NT2/D1 (cell line): ENCODE measurements around the gene RHOV.

ENCODE experiments used
- DNase-seq: peaks from one replicate; pipeline ENCODE4 v3.0.0-alpha.2; 2011; ENCODE audit warnings: low read depth, low spot score
- H3K27me3 ChIP-seq: 2 replicates; pipeline ENCODE4 v1.6.0; 2011; ENCODE audit warnings: mild to moderate bottlenecking; ENCODE audit not compliant: insufficient read length, insufficient read depth
- H3K36me3 ChIP-seq: 2 replicates; pipeline ENCODE4 v1.6.1; 2011; ENCODE audit warnings: mild to moderate bottlenecking, low read length, mixed read lengths; ENCODE audit not compliant: insufficient read depth, insufficient read length
- H3K4me1 ChIP-seq: 2 replicates; pipeline ENCODE4 v1.5.1; 2011; ENCODE audit not compliant: insufficient read depth, insufficient read length
- H3K4me3 ChIP-seq: 2 replicates; pipeline ENCODE4 v1.5.1; 2011; ENCODE audit warnings: low read depth; ENCODE audit not compliant: insufficient read length
- H3K9ac ChIP-seq: 2 replicates; pipeline ENCODE4 v1.6.0; 2011; ENCODE audit warnings: low read depth; ENCODE audit not compliant: insufficient read length
- H3K9me3 ChIP-seq: 2 replicates; pipeline ENCODE4 v1.5.1; 2011; ENCODE audit warnings: mild to moderate bottlenecking, low read length; ENCODE audit not compliant: insufficient read depth
- SUZ12 ChIP-seq: IDR thresholded peaks from 2 replicates; pipeline ENCODE4 v1.6.1; 2011; ENCODE audit not compliant: insufficient read length, insufficient read depth; ENCODE audit errors: extremely low read depth
- YY1 ChIP-seq: IDR thresholded peaks from 2 replicates; pipeline ENCODE4 v1.6.1; 2011; ENCODE audit not compliant: insufficient read length, insufficient read depth
- ZNF274 ChIP-seq: IDR thresholded peaks from 2 replicates; pipeline ENCODE4 v1.6.1; 2011; ENCODE audit warnings: mild to moderate bottlenecking, low read depth, low read length

Gene RHOV

DNA sequence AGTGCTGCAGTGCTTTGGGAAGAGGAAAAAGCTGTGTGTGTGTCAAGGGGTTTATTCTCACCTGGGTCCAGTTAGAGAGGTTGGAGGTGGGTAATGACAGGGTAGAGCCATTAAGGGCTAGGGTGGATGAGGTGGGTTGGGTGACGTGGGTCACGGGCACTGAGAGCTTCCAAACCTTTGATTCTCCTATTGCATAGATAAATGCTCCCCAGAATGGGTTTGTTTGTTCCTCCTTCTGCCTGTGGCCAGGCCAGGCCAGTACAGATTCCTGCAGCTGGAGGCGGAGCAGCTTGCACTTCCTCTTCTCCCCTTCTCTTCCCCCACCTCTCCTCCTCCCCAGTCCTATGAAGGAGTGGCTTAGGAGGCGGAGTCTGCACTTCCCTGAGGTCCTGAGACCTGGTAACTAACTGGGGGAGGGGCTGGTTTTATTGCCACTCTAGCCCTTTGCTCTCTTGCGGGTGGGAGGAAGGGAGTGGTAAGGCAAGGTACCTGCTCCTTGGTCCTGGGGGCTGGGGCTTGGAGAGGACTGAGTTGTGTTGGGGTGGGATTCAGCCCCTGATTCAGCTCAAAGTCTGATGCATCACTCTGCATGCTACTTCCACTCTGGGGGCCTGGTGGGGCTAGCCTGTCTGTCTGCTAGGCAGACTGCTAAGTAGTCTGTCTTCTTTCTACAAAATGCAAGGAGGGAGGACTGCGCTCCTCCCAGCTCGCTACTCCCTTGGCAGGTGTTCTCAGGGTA is 26.6 kb downstream of the RHOV start:
- DNase-seq, result peak; percentile 36
- Histone ChIP-seq H3K27me3 (peaks cover 23% of the 10 kb centered on the region), H3K36me3 (peaks cover 6% of the 10 kb centered on the region), H3K9ac (no peak overlapping the region), H3K9me3 (no peaks in the 10 kb centered on the region), H3K4me1 (peaks cover 18% of the 10 kb centered on the region), H3K4me3 (no peak overlapping the region)
- no peak for TF ChIP-seq YY1
- no peak for TF ChIP-seq ZNF274
- TF ChIP-seq SUZ12, result no peak

DNA sequence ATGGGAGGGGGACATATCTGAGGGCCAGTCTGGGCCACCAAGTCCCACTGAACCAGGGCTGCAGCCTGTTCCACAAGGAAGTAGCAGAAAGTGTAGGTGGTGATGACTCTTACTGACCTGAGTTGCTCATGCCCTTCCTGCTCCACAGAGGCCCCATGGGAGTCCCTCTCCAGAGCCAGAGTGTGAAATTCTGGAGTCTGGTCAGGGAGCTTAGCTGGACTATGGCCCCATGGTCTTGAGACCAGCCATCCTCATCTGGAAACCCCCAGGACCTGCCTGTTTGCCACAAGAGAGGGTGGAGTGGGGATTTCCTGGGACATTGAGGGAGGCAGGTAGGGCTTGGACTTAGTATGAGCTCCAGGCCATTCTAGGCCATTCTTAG is 27.2 kb downstream of the RHOV start:
- TF ChIP-seq ZNF274 (no peak), SUZ12 (no peak), YY1 (no peak)
- Histone ChIP-seq H3K9ac (no peak overlapping the region), H3K9me3 (no peaks in the 10 kb centered on the region)

DNA sequence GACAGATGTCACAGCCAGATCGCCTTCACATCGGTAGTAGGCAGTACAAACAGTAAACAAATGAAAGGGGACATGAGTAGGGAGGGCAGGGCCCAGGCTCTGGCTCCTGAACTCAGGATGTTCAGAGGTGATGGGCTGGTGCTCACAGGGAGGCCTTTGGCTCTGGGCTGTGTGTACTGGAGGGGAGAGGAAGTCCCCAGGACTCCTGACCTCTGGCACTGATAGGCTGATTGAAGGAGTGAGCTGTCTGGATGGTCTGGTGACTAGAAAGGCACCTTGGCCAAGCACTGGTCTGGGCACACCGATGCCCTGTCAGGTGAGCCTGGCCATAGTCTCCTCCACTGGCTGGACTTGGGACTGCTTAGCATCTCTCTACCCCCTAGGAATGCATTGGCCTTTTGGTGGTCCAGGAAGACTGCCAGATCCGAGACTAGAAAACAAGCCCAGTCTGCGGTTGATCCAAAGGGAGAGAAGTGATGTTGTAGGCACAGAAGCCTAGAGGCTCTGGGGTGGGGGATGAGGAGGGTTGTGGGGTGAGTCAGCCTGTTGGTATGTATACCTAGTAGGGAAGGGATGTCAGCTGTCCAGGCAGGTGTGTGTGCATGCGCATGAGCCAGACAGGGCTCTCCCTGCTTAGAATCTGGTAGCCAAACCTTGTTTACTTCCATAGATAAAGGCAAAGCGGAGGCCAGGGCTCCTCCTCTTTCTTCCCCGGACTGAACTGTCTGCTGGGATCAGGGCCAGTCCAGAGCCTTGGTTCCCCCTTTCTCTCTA is 28.3 kb downstream of the RHOV start:
- no peak for TF ChIP-seq SUZ12
- Histone ChIP-seq H3K4me1 (peaks cover 18% of the 10 kb centered on the region), H3K27me3 (peaks cover 32% of the 10 kb centered on the region), H3K36me3 (peaks cover 5% of the 10 kb centered on the region), H3K4me3 (no peak overlapping the region), H3K9me3 (no peaks in the 10 kb centered on the region), H3K9ac (no peak overlapping the region)
- peak; percentile 39 for DNase-seq

More for the DNA sequence above, 27.2 kb downstream of the RHOV start:
- DNase-seq, result no peak
- Histone ChIP-seq H3K36me3 (peaks cover 6% of the 10 kb centered on the region), H3K27me3 (peaks cover 28% of the 10 kb centered on the region), H3K4me3 (no peak overlapping the region), H3K4me1 (peaks cover 18% of the 10 kb centered on the region)

DNA sequence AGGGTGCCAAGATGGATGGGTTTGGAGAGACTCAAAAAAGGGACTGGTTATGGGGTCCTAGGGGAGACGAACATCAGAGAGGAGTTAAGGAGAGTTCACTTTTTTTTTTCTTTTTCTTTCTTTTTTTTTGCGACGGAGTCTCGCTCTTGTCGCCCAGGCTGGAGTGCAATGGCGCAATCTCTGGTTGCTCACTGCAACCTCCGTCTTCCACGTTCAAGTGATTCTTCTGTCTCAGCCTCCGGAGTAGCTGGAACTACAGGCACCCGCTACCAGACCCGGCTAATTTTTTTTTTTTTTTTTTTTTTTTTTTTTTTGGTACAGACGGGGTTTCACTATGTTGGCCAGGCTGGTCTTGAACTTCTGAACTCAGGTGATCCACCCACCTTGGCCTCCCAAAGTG is 29.0 kb downstream of the RHOV start:
- Histone ChIP-seq H3K9me3 (no peaks in the 10 kb centered on the region), H3K9ac (peak overlapping the region; percentile 80), H3K4me3 (peak overlapping the region; percentile 67), H3K4me1 (peaks cover 18% of the 10 kb centered on the region), H3K36me3 (no peaks in the 10 kb centered on the region), H3K27me3 (peaks cover 32% of the 10 kb centered on the region)
- DNase-seq, result no peak
- no peak for TF ChIP-seq SUZ12
- no peak for TF ChIP-seq ZNF274
- TF ChIP-seq YY1, result no peak

DNA sequence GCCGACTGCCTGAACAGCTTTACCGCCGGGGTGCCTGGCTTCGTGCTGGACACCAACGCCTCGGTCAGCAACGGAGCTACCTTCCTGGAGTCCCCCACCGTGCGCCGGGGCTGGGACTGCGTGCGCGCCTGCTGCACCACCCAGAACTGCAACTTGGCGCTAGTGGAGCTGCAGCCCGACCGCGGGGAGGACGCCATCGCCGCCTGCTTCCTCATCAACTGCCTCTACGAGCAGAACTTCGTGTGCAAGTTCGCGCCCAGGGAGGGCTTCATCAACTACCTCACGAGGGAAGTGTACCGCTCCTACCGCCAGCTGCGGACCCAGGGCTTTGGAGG is 29.4 kb downstream of the RHOV start:
- no peaks in the 10 kb centered on the region for H3K36me3 ChIP-seq
- H3K9me3 ChIP-seq, result no peaks in the 10 kb centered on the region
- H3K9ac ChIP-seq, result peak overlapping the region; percentile 80
- peaks cover 32% of the 10 kb centered on the region for H3K27me3 ChIP-seq
- peak overlapping the region; percentile 67 for H3K4me3 ChIP-seq
- peaks cover 18% of the 10 kb centered on the region for H3K4me1 ChIP-seq
- DNase-seq, result no peak
- no peak for TF ChIP-seq YY1
- TF ChIP-seq SUZ12, result no peak
- TF ChIP-seq ZNF274, result no peak

DNA sequence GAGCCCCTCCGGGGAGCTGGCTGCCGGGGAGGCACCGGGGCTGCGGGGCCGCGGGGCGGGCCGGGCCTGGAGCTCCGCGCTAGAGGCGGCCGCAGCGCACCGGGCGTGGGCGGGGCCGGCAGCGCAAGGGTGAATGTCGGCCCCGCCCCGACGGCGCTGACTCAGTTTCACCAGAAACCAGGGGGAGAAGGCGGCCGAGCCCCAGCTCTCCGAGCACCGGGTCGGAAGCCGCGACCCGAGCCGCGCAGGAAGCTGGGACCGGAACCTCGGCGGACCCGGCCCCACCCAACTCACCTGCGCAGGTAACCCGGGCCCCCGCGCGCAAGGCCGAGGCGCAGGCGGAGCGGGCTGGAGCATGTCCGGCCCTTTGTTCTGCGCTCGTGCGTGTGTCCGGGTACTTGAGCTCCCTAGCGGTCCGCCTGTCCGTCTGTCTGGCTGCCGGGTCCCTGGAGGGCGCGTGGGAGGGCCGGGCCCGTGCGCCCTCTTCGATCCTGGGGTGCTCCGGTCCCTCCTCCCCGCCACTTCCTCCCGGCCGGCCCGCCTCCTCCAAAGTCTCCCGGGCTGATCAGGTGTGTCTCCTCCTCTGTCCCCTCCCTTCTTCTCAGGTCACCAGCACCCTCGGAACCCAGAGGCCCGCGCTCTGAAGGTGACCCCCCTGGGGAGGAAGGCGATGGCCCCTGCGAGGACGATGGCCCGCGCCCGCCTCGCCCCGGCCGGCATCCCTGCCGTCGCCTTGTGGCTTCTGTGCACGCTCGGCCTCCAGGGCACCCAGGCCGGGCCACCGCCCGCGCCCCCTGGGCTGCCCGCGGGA is 29.9 kb downstream of the RHOV start, which contains the start of gene SPINT1:
Gene SPINT1, plus strand, starts transcription at position 164 of the 811 bp plus-strand sequence. Its CDS starts 507 bp downstream, at position 671.
- Histone ChIP-seq H3K36me3 (no peaks in the 10 kb centered on the region), H3K4me1 (peaks cover 18% of the 10 kb centered on the region), H3K9me3 (no peaks in the 10 kb centered on the region), H3K4me3 (peak within 1 kb of the TSS; percentile 67), H3K27me3 (peaks cover 32% of the 10 kb centered on the region), H3K9ac (peak within 1 kb of the TSS; percentile 80)
- DNase-seq, result no peak
- no peak for TF ChIP-seq YY1
- TF ChIP-seq ZNF274, result no peak
- no peak for TF ChIP-seq SUZ12
